Measurements from ENCODE around the gene ABCG8.

- no peak for TF ChIP-seq CTCF (IDR thresholded peaks at IDR 0.05)
- TF ChIP-seq POLR2A (IDR thresholded peaks at IDR 0.05), result no peak
Observed at GRCh38 chr2:43846140-43846793, 7.5 kb downstream of the ABCG8 start.
